Measurements from ENCODE around the gene ARHGDIB. TPM values are rescaled to one million over a fixed set of nuclear protein-coding genes. Genes with fewer than 3 reads are reported as not detected.

ARHGDIB gene
- total RNA-seq (ENCODE audit: low replicate concordance), result 2.4 and 7.2 TPM in 2 replicates

- H3K4me3 ChIP-seq (ENCODE audit: low read depth, low read length), result peak within 1 kb of the TSS; percentile 31
- no peak for TF ChIP-seq CTCF (IDR thresholded peaks at IDR 0.05; ENCODE audit: insufficient read depth, low read length)
- no peak for DNase-seq (ENCODE audit: low read depth)
Measured at GRCh38 chr12:14961466-14962152, at the start of gene ARHGDIB. TSS of gene ARHGDIB (minus strand) at chr12:14961601. CDS start at chr12:14950712, 10,889 bp downstream.

GRCh38 chr12:15011162-15011561 is 49.8 kb upstream of the ARHGDIB start:
- TF ChIP-seq CTCF (IDR thresholded peaks at IDR 0.05; ENCODE audit: insufficient read depth, low read length), result peak; percentile 18
- no peak overlapping the region for H3K4me3 ChIP-seq (ENCODE audit: low read depth, low read length)
- DNase-seq (ENCODE audit: low read depth), result no peak

GRCh38 chr12:15007551-15007950 is 46.1 kb upstream of the ARHGDIB start:
- DNase-seq (ENCODE audit: low read depth), result no peak
- no peak for TF ChIP-seq CTCF (IDR thresholded peaks at IDR 0.05; ENCODE audit: insufficient read depth, low read length)
- no peak overlapping the region for H3K4me3 ChIP-seq (ENCODE audit: low read depth, low read length)

- H3K4me3 ChIP-seq (ENCODE audit: low read depth, low read length), result no peak overlapping the region
- no peak for DNase-seq (ENCODE audit: low read depth)
- TF ChIP-seq CTCF (IDR thresholded peaks at IDR 0.05; ENCODE audit: insufficient read depth, low read length), result no peak
Measured at GRCh38 chr12:15005064-15005463, 43.7 kb upstream of the ARHGDIB start.

- no peak for TF ChIP-seq CTCF (IDR thresholded peaks at IDR 0.05; ENCODE audit: insufficient read depth, low read length)
- no peak for DNase-seq (ENCODE audit: low read depth)
- no peak overlapping the region for H3K4me3 ChIP-seq (ENCODE audit: low read depth, low read length)
Measured at GRCh38 chr12:15004421-15004820, 43.0 kb upstream of the ARHGDIB start.

- DNase-seq (ENCODE audit: low read depth), result peak; percentile 44
- TF ChIP-seq CTCF (IDR thresholded peaks at IDR 0.05; ENCODE audit: insufficient read depth, low read length), result no peak
- H3K4me3 ChIP-seq (ENCODE audit: low read depth, low read length), result no peak overlapping the region
Measured at GRCh38 chr12:15001733-15002382, 40.5 kb upstream of the ARHGDIB start.
